BJ (cell line): Measurements from ENCODE around the gene AEBP1. TPM values are rescaled to one million over a fixed set of nuclear protein-coding genes. Genes with fewer than 3 reads are reported as not detected.

ENCODE experiments used
- CTCF ChIA-PET: fragments of 350-600 bp; formaldehyde crosslinking; extraction: SDS; loops from one replicate; lab custom pipeline; 2021; ENCODE audit warnings: antibody characterized with exemption, inconsistent platforms; lab: Yijun Ruan, JAX
- POLR2A ChIA-PET: fragments of 300-600 bp; sonication (Branson Sonifier 250); formaldehyde crosslinking; extraction: SDS; loops from one replicate; lab custom pipeline; 2021; ENCODE audit warnings: antibody characterized with exemption; lab: Charles Lee
- DNase-seq: peaks from one replicate; pipeline ENCODE4 v3.0.0-alpha.2; 2011; ENCODE audit warnings: low read depth
- H3K27me3 ChIP-seq: 2 replicates; pipeline ENCODE4 v1.6.0; 2011; ENCODE audit warnings: low read length; ENCODE audit not compliant: control insufficient read depth, insufficient read depth
- H3K36me3 ChIP-seq: 2 replicates; pipeline ENCODE4 v1.5.1; 2011; ENCODE audit warnings: low read length; ENCODE audit not compliant: control insufficient read depth, insufficient read depth
- H3K4me3 ChIP-seq: 2 replicates; pipeline ENCODE4 v1.5.1; 2011; ENCODE audit warnings: low read depth, mild to moderate bottlenecking, control low read depth, low read length
- polyA plus RNA-seq: library from polyadenylated mRNA; depleted of rRNA; stranded (reverse); fragments of >200 nt; gene quantifications from 2 replicates; pipeline ENCODE4 v1.2.3, GENCODE V29; 2011
- TF ChIP-seq, protein P1 (sequence below): IDR thresholded peaks from 2 replicates; pipeline ENCODE4 v1.5.1; 2011; ENCODE audit warnings: low read depth, mild to moderate bottlenecking, control low read depth, inconsistent platforms, low read length, moderate library complexity; ENCODE audit not compliant: insufficient read depth

Gene AEBP1
- polyA plus RNA-seq, 1 experiment: 117 TPM

- H3K4me3 ChIP-seq: no peak overlapping the region
- POLR2A ChIA-PET: no interaction called here
- DNase-seq: no peak
- no peaks in the 10 kb centered on the region for H3K27me3 ChIP-seq
- TF ChIP-seq, protein P1, sequence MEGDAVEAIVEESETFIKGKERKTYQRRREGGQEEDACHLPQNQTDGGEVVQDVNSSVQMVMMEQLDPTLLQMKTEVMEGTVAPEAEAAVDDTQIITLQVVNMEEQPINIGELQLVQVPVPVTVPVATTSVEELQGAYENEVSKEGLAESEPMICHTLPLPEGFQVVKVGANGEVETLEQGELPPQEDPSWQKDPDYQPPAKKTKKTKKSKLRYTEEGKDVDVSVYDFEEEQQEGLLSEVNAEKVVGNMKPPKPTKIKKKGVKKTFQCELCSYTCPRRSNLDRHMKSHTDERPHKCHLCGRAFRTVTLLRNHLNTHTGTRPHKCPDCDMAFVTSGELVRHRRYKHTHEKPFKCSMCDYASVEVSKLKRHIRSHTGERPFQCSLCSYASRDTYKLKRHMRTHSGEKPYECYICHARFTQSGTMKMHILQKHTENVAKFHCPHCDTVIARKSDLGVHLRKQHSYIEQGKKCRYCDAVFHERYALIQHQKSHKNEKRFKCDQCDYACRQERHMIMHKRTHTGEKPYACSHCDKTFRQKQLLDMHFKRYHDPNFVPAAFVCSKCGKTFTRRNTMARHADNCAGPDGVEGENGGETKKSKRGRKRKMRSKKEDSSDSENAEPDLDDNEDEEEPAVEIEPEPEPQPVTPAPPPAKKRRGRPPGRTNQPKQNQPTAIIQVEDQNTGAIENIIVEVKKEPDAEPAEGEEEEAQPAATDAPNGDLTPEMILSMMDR: no peak
- CTCF ChIA-PET: interaction anchor here (0.7 to 1.9 kb wide), 7 partner anchors 8 to 79 kb away, joined by 3 to 7 read pairs (median 4); no protein-coding TSS in a partner anchor
- peaks cover 32% of the 10 kb centered on the region for H3K36me3 ChIP-seq
Measured at GRCh38 chr7:44116087-44116788, 12.1 kb downstream of the AEBP1 start.

GRCh38 chr7:44116789-44117666, 12.9 kb downstream of the AEBP1 start:
- TF ChIP-seq, protein P1: no peak
- no peaks in the 10 kb centered on the region for H3K27me3 ChIP-seq
- ChIA-PET POLR2A (no interaction called here), CTCF (interaction anchor here (0.8 to 1.0 kb wide), 2 partner anchors 44 to 79 kb away, joined by 3 read pairs; no protein-coding TSS in a partner anchor)
- peaks cover 26% of the 10 kb centered on the region for H3K36me3 ChIP-seq
- DNase-seq: no peak
- no peak overlapping the region for H3K4me3 ChIP-seq

DNA sequence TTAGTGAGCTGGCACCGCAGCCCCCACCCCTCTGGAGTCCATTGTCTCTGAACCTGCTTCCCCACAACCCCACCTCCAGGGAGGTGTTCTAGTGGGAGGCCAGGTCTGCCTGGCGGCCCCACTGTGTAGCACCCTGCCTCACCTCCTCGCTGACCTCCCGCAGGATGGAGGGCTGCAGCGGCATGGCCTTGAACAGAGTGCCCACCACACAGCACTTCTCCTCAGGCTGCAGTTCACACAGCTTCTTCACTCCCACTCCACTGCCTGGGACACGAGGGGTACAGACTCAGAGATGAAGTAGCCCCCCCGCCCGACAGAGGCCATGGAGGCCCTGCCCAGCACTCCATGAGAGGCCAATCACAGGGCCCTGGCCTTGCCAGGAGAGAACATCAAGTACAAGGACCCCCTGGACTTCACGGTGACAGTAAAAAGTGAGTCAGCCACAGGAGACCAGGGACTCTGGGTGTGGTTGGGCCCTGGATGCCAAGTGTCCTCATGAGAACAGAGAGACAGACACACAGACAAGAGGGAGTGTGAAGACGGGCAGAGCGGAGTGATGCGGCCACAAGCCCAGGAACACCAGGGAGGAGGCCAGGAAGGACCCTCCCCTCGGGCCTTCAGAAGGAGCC, 13.8 kb downstream of the AEBP1 start:
- Histone ChIP-seq H3K27me3 (no peaks in the 10 kb centered on the region), H3K4me3 (no peak overlapping the region), H3K36me3 (peaks cover 18% of the 10 kb centered on the region)
- ChIA-PET POLR2A (no interaction called here), CTCF (interaction anchor here (1.0 kb wide), 1 partner anchor 45 kb away, joined by 3 read pairs; no protein-coding TSS in a partner anchor)
- no peak for DNase-seq
- TF ChIP-seq, protein P1: no peak

DNA sequence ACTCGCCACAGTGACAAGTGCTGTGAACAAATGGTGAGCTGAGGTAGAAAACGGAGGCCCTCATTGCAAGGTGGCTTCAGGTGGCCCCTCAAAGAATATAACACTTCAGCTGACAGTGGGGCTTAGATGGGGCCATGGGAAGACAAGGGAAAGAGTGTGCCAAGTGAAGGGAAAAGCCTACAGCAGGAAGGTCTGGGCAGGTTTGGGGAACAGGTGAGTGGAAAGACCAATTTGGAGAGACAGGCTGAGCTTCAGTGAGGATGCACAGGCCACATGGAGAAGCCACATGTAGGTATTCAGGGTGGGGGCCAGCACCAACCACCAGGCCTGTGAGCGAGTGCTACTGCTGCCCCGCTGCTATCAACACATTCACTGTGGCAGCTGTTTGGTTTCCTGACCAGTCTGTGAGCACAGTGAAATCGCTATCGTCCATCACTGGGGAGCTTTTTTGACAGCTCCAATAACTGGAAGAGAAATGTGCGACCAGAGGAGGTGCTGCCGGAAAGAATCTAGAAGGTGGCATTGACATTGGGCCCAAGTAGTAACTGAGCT, 15.8 kb downstream of the AEBP1 start:
- H3K36me3 ChIP-seq: peaks cover 10% of the 10 kb centered on the region
- ChIA-PET POLR2A (no interaction called here), CTCF (interaction anchor here (0.8 to 1.2 kb wide), 3 partner anchors 11 to 47 kb away, joined by 3 to 5 read pairs (median 3); no protein-coding TSS in a partner anchor)
- H3K27me3 ChIP-seq: no peaks in the 10 kb centered on the region
- no peak for DNase-seq
- H3K4me3 ChIP-seq: no peak overlapping the region
- TF ChIP-seq, protein P1: no peak
